Measurements from ENCODE around the gene CNOT8.
"Not testable (repeated sequence)": the region's sequence is repeated elsewhere in the genome, so short reads cannot be mapped to it uniquely, and the experiment has no call there.

The CNOT8 gene

DNA sequence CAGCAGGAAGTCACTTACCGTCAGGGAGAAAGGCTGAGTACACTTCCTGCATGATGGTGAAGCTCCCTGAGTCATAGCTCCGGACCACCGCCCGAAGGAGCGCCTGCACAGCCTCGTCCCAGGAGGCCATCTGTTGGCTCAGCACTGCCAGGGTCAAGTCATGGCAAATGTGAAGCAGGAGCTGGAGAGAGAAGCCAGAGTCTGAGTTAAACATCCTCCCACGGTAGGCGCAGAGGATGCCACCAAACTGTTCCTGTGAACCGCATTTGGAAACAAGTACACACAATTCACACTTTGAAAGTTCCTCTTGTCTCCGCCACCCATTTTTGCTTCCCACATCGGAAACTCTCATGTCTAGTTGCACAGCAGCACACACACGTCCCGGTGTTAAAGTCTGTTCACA lies 33.9 kb downstream of the CNOT8 start:
- in situ Hi-C loops (cut with HindIII; ENCODE audit: low pct_unique_long_range_greater_than_20kb, low sequenced_read_pairs) = no loop called here
- no peak for TF ChIP-seq JUND (IDR thresholded peaks at IDR 0.05; ENCODE audit: low read depth)
- no peak for DNase-seq (ENCODE audit: low read depth in 1 of 2, low spot score in 1 of 2)

GRCh38 chr5:154893381-154893780 lies 35.0 kb downstream of the CNOT8 start:
- in situ Hi-C loops (cut with HindIII; ENCODE audit: low pct_unique_long_range_greater_than_20kb, low sequenced_read_pairs) = no loop called here
- DNase-seq (ENCODE audit: low read depth in 1 of 2, low spot score in 1 of 2) = no peak
- TF ChIP-seq JUND (IDR thresholded peaks at IDR 0.05; ENCODE audit: low read depth) = no peak

DNA sequence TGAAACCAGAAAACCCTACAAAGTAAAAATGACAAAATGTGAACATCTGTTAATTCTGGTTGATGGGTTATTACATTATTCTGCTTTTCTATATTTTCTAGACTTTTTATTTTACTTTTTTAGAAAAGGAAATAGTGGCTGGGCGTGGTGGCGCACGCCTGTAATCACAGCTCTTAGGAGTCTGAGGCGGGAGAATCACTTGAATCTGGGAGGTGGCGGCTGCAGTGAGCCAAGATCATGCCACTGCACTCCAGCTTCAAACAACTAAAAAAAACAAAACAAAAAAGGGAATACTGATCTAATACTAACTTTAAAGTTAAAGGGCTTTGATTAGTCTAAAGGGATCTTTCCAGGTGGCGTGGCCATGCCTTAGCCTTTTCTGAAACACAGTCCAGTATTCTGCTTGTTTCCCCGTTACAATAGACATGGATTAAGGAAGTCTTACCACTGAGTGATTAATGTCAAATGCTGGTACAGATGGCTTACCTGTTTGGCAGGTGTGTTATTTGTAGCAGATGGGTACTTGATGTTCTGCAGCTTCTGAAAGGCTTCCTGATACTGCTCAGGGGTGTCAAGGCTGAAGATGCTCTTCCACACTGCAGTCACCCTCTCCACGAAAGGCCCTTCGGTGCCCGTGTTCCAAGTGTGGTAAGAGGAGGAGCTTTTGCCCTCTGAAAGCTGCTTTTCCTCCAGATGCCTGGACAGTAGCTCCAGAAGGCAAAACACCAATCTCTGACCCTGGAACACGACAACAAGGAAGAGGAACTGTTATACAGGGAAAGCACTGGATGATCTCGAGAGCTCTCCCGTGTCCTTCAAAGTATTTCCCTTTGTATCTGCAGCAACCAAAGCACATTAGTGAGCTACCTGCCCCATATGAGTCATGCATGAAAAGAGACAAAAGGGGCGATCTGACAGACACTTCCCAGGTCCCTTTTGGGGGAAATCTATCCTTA lies 37.5 kb downstream of the CNOT8 start:
- no peak for DNase-seq (ENCODE audit: low read depth in 1 of 2, low spot score in 1 of 2)
- TF ChIP-seq JUND (IDR thresholded peaks at IDR 0.05; ENCODE audit: low read depth) = no peak
- in situ Hi-C loops (cut with HindIII; ENCODE audit: low pct_unique_long_range_greater_than_20kb, low sequenced_read_pairs) = no loop called here

- no peak for DNase-seq (ENCODE audit: low read depth in 1 of 2, low spot score in 1 of 2)
- in situ Hi-C loops (cut with HindIII; ENCODE audit: low pct_unique_long_range_greater_than_20kb, low sequenced_read_pairs) = no loop called here
- no peak for TF ChIP-seq JUND (IDR thresholded peaks at IDR 0.05; ENCODE audit: low read depth)
These were observed 38.2 kb downstream of the CNOT8 start for GRCh38 chr5:154896562-154897165.

GRCh38 chr5:154898210-154898609 lies 39.8 kb downstream of the CNOT8 start:
- DNase-seq (ENCODE audit: low read depth in 1 of 2, low spot score in 1 of 2) = no peak

GRCh38 chr5:154899151-154899816 lies 40.9 kb downstream of the CNOT8 start:
- DNase-seq (ENCODE audit: low read depth in 1 of 2, low spot score in 1 of 2) = no peak
- in situ Hi-C loops (cut with HindIII; ENCODE audit: low pct_unique_long_range_greater_than_20kb, low sequenced_read_pairs) = no loop called here
- no peak for TF ChIP-seq JUND (IDR thresholded peaks at IDR 0.05; ENCODE audit: low read depth)

More at GRCh38 chr5:154898210-154898609, 39.8 kb downstream of the CNOT8 start:
- in situ Hi-C loops (cut with HindIII; ENCODE audit: low pct_unique_long_range_greater_than_20kb, low sequenced_read_pairs) = no loop called here
- no peak for TF ChIP-seq JUND (IDR thresholded peaks at IDR 0.05; ENCODE audit: low read depth)

GRCh38 chr5:154900066-154900465 lies 41.6 kb downstream of the CNOT8 start:
- in situ Hi-C loops (cut with HindIII; ENCODE audit: low pct_unique_long_range_greater_than_20kb, low sequenced_read_pairs) = no loop called here

DNA sequence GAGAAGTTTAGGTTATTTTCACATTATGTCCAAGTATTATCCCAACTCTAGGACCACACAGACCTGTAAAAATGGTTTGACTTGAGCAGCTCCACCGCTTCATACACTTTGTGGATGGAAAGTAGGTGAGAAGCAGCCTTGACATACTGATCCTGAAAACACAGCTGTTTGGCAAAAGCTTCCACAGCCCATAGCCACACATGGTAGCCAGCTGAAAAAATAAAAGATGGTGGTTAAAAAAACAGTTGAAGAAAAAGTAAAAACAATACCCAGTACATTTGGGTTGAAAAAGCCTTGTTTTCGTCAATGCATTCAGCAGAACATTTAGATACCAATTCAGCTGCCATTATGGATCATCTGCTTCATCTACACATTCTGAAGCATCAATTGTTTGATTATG lies 42.8 kb downstream of the CNOT8 start:
- no peak for TF ChIP-seq JUND (IDR thresholded peaks at IDR 0.05; ENCODE audit: low read depth)
- DNase-seq (ENCODE audit: low read depth in 1 of 2, low spot score in 1 of 2) = no peak
- in situ Hi-C loops (cut with HindIII; ENCODE audit: low pct_unique_long_range_greater_than_20kb, low sequenced_read_pairs) = no loop called here

More at GRCh38 chr5:154900066-154900465, 41.6 kb downstream of the CNOT8 start:
- no peak for TF ChIP-seq JUND (IDR thresholded peaks at IDR 0.05; ENCODE audit: low read depth)
- no peak for DNase-seq (ENCODE audit: low read depth in 1 of 2, low spot score in 1 of 2)

GRCh38 chr5:154901913-154902312 lies 43.5 kb downstream of the CNOT8 start:
- no peak for DNase-seq (ENCODE audit: low read depth in 1 of 2, low spot score in 1 of 2)
- TF ChIP-seq JUND (IDR thresholded peaks at IDR 0.05; ENCODE audit: low read depth) = no peak
- in situ Hi-C loops (cut with HindIII; ENCODE audit: low pct_unique_long_range_greater_than_20kb, low sequenced_read_pairs) = no loop called here

- DNase-seq (ENCODE audit: low read depth in 1 of 2, low spot score in 1 of 2); in situ Hi-C loops (cut with HindIII; ENCODE audit: low pct_unique_long_range_greater_than_20kb, low sequenced_read_pairs): not testable (repeated sequence)
These were observed 47.2 kb downstream of the CNOT8 start for GRCh38 chr5:154905601-154906000.

DNA sequence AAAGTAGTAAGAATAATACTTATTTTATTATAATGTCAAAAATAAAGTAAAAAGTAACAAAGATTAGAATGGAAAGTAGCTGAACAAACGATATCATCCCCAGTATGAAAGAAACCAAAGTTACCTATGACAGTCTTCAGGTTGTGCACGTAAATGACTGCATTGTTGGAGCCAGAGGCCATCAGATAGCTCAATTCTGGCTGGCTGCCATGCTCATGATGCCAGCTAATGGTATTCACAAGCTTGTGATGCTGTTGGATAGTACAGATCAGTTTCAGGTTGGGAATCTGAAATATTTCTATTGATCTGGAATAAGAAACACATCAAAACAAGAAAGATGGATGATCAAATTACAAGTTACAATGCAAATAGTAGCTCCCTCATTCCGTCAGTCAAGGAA lies 58.4 kb downstream of the CNOT8 start:
- no peak for TF ChIP-seq JUND (IDR thresholded peaks at IDR 0.05; ENCODE audit: low read depth)
- in situ Hi-C loops (cut with HindIII; ENCODE audit: low pct_unique_long_range_greater_than_20kb, low sequenced_read_pairs) = no loop called here
- DNase-seq (ENCODE audit: low read depth in 1 of 2, low spot score in 1 of 2) = no peak

- in situ Hi-C loops (cut with HindIII; ENCODE audit: low pct_unique_long_range_greater_than_20kb, low sequenced_read_pairs) = no loop called here
- DNase-seq (ENCODE audit: low read depth in 1 of 2, low spot score in 1 of 2) = no peak
- TF ChIP-seq JUND (IDR thresholded peaks at IDR 0.05; ENCODE audit: low read depth) = no peak
These were observed 59.3 kb downstream of the CNOT8 start for GRCh38 chr5:154917757-154918156.

All from T47D (cell line).